Thyroid gland (tissue), 4 donors: Measurements from ENCODE around the gene FOXP1.

Source experiments
- CTCF ChIP-seq, 6 experiments: fragments of 200-600 bp in 3 of 6; fragments of 450-650 bp in 3 of 6; sonication (generic) in 3 of 6; IDR thresholded peaks; one replicate each; pipeline ENCODE4 v1.5.1; 2016 to 2019; ENCODE audit warnings: antibody characterized with exemption in 6 of 6, mild to moderate bottlenecking in 2 of 6, inconsistent platforms in 1 of 6, moderate library complexity in 1 of 6
- POLR2A ChIP-seq, 2 donors: fragments of 450-650 bp; IDR thresholded peaks; one replicate each; pipeline ENCODE4 v1.6.1; 2017; ENCODE audit warnings: antibody characterized with exemption in 2 of 2, mild to moderate bottlenecking in 2 of 2, moderate library complexity in 1 of 2

DNA sequence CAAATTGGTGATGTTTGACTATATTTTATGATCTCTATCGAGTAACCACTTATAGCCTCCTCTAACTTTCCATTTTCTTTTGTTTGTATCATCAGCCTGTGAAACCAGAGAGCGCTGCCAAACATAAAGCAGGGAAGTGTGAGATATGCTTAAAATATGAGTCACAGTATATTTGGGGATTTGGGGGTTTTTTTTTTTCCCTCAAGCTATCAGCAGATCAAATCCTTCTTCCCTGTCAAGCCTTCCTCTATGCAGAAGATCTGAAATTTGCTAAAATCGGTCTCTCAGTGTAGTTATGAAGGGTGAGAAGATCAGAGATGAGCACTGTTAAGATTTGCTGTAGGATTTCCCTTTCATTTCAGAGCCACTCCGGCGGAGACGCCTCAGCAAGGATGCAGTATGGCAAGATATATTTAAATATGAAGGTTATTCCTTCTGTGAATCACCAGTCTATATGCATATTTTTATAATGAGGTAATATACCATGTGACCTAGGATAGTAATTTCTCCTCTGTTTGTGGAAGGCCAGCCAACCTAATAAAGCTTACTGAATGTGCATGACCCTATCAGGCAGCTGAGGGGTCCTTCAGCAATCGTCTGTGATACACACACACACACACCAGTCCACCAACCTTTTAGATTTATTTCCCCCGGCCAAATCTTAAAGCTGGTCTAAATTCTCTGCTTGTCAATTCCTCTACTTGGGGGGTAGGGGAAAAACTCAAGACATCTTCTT lies 474.1 kb downstream of the FOXP1 start:
- no peak for TF ChIP-seq CTCF (IDR thresholded peaks at IDR 0.05)
- TF ChIP-seq POLR2A (IDR thresholded peaks at IDR 0.05): no peak
